Colonic mucosa (tissue), 4 donors: ENCODE measurements around the gene RAB37. TPM values are rescaled to one million over a fixed set of nuclear protein-coding genes. Genes with fewer than 3 reads are reported as not detected.

Experiments used
- DNase-seq: peaks from one replicate; pipeline ENCODE4 v3.0.0-alpha.2; 2020
- H3K27ac ChIP-seq: fragments of 200-600 bp; one replicate; pipeline ENCODE4 v1.8.0; 2021
- H3K27me3 ChIP-seq: fragments of 200-600 bp; one replicate; pipeline ENCODE4 v1.8.0; 2021
- H3K36me3 ChIP-seq: fragments of 200-600 bp; one replicate; pipeline ENCODE4 v1.8.0; 2021
- H3K4me1 ChIP-seq: fragments of 200-600 bp; one replicate; pipeline ENCODE4 v1.8.0; 2021; ENCODE audit warnings: mild to moderate bottlenecking
- H3K4me3 ChIP-seq: fragments of 200-600 bp; one replicate; pipeline ENCODE4 v1.8.0; 2021
- H3K9ac ChIP-seq, 2 donors: one replicate each; pipeline ENCODE4 v1.7.0; 2013; ENCODE audit warnings: control low read depth in 2 of 2, low read depth in 2 of 2, low read length in 2 of 2
- H3K9me3 ChIP-seq: fragments of 200-600 bp; one replicate; pipeline ENCODE4 v1.8.0; 2021
- CTCF ChIP-seq: fragments of 200-600 bp; IDR thresholded peaks from one replicate; pipeline ENCODE4 v1.8.0; 2022; ENCODE audit warnings: antibody characterized with exemption, mild to moderate bottlenecking
- intact Hi-C: fragments of 100-400 bp; cut with DNase I; formaldehyde crosslinking; loops from one replicate; pipeline ENCODE4 v1.14.1; 2022
- total RNA-seq, 2 donors: library from RNA; stranded (reverse); fragmentation: NEBNext Ultra II Directional in 1 of 2; extraction: Animal tissue kit (Norgen Biotek cat#: 25700) in 1 of 2; gene quantifications; one replicate each; pipeline ENCODE4 v1.2.1, GENCODE V29; 2021
- donor health status: healthy.
- donor health status: DM: no; HTN: no; CAD: no.
- donor health status: DM: no; HTN: no; CAD: no.

The RAB37 gene
- total RNA-seq, 2 donors from 2014 or later: 4.5 to 7.2 TPM

- no peak for DNase-seq
- H3K27me3 ChIP-seq: no peaks in the 10 kb centered on the region
- H3K9ac ChIP-seq: peak overlapping the region; percentile 30 to 64
- peaks cover 34% of the 10 kb centered on the region for H3K4me1 ChIP-seq
- no peaks in the 10 kb centered on the region for H3K9me3 ChIP-seq
- H3K36me3 ChIP-seq: no peaks in the 10 kb centered on the region
- no peak overlapping the region for H3K27ac ChIP-seq
- no peak overlapping the region for H3K4me3 ChIP-seq
- TF ChIP-seq CTCF: no peak
- intact Hi-C loops: no loop called here
Observed at GRCh38 chr17:74757931-74758847, 21.1 kb downstream of the RAB37 start.

DNA sequence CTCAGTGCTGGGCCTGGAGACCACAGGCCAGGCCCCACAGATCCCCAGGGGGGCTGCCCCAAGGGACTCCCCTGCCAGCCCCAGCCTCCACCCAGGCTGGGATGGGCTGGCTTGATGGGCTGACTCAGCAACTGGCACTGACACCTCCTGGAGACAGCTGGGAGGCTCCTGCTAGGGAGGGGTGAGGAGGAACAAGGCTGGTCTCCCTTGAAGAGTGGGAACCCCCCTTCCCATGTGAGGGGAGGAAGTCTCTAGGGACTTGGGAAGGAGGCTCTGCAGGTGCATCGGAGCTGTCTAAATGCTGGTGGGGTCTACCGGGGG is 21.8 kb downstream of the RAB37 start:
- DNase-seq: no peak
- Histone ChIP-seq H3K4me3 (no peak overlapping the region), H3K4me1 (peaks cover 40% of the 10 kb centered on the region), H3K36me3 (no peaks in the 10 kb centered on the region), H3K9me3 (no peaks in the 10 kb centered on the region), H3K27ac (no peak overlapping the region), H3K9ac (peak overlapping the region in 1 of 2 donors; percentile 64), H3K27me3 (no peaks in the 10 kb centered on the region)
- intact Hi-C loops: no loop called here
- TF ChIP-seq CTCF: no peak

- Histone ChIP-seq H3K36me3 (no peaks in the 10 kb centered on the region), H3K27me3 (no peaks in the 10 kb centered on the region), H3K9ac (peak overlapping the region in 1 of 2 donors; percentile 64), H3K27ac (no peak overlapping the region), H3K4me3 (no peak overlapping the region), H3K9me3 (no peaks in the 10 kb centered on the region), H3K4me1 (peaks cover 41% of the 10 kb centered on the region)
- DNase-seq: no peak
- intact Hi-C loops: no loop called here
- TF ChIP-seq CTCF: no peak
Observed at GRCh38 chr17:74759243-74759801, 22.3 kb downstream of the RAB37 start.

- DNase-seq: no peak
- Histone ChIP-seq H3K27me3 (no peaks in the 10 kb centered on the region), H3K4me3 (no peak overlapping the region), H3K4me1 (peaks cover 41% of the 10 kb centered on the region), H3K9me3 (no peaks in the 10 kb centered on the region), H3K36me3 (no peaks in the 10 kb centered on the region), H3K9ac (peak overlapping the region; percentile 41 to 52), H3K27ac (no peak overlapping the region)
- no peak for TF ChIP-seq CTCF
- intact Hi-C loops: no loop called here
Observed at GRCh38 chr17:74759941-74760340, 22.9 kb downstream of the RAB37 start.

DNA sequence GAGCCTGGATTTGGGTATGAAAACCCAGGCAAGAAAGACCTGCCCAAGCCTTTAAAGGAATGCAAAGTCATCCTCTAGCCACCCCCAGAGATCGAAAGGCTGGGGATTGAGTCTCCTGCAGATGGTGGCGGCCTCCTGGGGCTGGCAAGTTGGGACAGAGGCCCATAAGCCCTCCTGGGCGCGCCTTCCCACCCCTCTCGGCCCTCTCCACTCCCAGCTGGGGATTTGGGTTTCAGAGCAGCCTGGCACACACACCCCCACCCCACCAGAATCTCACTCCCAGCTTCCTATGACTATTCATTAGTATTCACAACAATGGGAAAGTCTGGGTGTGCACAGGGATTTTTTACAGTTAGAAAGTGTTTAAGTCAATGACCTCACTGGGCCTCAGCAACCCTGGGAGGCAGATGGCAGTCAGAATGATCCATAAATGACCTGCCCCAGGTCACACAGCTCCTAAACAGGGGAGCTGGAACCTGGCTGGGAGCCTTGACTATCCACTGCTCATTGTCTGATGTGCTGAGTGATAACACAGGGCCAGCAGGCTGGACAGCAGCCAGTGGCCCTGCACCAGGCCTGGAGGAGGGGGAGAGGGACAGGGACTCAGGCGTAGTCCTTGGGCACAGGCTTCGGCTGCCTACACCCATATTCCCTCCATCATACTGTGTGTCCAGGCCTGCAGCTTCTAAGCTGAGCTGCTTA is 23.5 kb downstream of the RAB37 start:
- no peak for TF ChIP-seq CTCF
- H3K4me3 ChIP-seq: no peak overlapping the region
- no peaks in the 10 kb centered on the region for H3K27me3 ChIP-seq
- no peaks in the 10 kb centered on the region for H3K9me3 ChIP-seq
- H3K36me3 ChIP-seq: no peaks in the 10 kb centered on the region
- no peak for DNase-seq
- peak overlapping the region in 1 of 2 donors; percentile 41 for H3K9ac ChIP-seq
- H3K27ac ChIP-seq: no peak overlapping the region
- intact Hi-C loops: no loop called here
- H3K4me1 ChIP-seq: peaks cover 41% of the 10 kb centered on the region
